ENCODE results near the gene PRR20D. TPM values are rescaled to one million over a fixed set of nuclear protein-coding genes. Genes with fewer than 3 reads are reported as not detected.
"Not testable (repeated sequence)": the region's sequence is repeated elsewhere in the genome, so short reads cannot be mapped to it uniquely, and the experiment has no call there.

Gene PRR20D
- total RNA-seq, 1 experiment from 2014 or later, result not detected

GRCh38 chr13:57137585-57137984, 22.8 kb upstream of the PRR20D start:
- POLR2A ChIA-PET, result no interaction called here
- H3K9me3 ChIP-seq (ENCODE audit: control insufficient read depth, insufficient read depth, low read depth, low read length), result no peaks in the 10 kb centered on the region

GRCh38 chr13:57138988-57139387, 21.4 kb upstream of the PRR20D start:
- in situ Hi-C loops (cut with HindIII; ENCODE audit: low pct_unique_long_range_greater_than_20kb, low sequenced_read_pairs), result no loop called here
- intact Hi-C loops (cut with micrococcal nuclease; ENCODE audit: unreplicated experiment), result no loop called here
- DNase-seq (ENCODE audit: low read depth, low spot score), result no peak
- no peaks in the 10 kb centered on the region for H3K36me3 ChIP-seq (ENCODE audit: control insufficient read depth, insufficient read depth, low read length)
- no peaks in the 10 kb centered on the region for H3K27me3 ChIP-seq (ENCODE audit: control insufficient read depth, insufficient read depth, low read length)
- H3K4me3 ChIP-seq (ENCODE audit: low read depth in 2 of 2, low read length in 2 of 2), result no peak overlapping the region
- no peaks in the 10 kb centered on the region for H3K9me3 ChIP-seq (ENCODE audit: control insufficient read depth, insufficient read depth, low read depth, low read length)
- no TSS peak for BruUV-seq (replicated peaks)
- ChIA-PET POLR2A (no interaction called here), CTCF (no interaction called here)
- no peak for ATAC-seq
- no peak overlapping the region for H3K27ac ChIP-seq (ENCODE audit: low read length)
- TF ChIP-seq CTCF (IDR thresholded peaks at IDR 0.05) (no peak), TCF7L2 (IDR thresholded peaks at IDR 0.05; ENCODE audit: low read depth, low read length) (no peak), POLR2AphosphoS5 (IDR thresholded peaks at IDR 0.05; ENCODE audit: low read depth, low read length) (no peak), SIN3A (IDR thresholded peaks at IDR 0.05; ENCODE audit: borderline replicate concordance, insufficient read depth, low read depth, low read length) (no peak)
- TF ChIP-seq, protein P1, sequence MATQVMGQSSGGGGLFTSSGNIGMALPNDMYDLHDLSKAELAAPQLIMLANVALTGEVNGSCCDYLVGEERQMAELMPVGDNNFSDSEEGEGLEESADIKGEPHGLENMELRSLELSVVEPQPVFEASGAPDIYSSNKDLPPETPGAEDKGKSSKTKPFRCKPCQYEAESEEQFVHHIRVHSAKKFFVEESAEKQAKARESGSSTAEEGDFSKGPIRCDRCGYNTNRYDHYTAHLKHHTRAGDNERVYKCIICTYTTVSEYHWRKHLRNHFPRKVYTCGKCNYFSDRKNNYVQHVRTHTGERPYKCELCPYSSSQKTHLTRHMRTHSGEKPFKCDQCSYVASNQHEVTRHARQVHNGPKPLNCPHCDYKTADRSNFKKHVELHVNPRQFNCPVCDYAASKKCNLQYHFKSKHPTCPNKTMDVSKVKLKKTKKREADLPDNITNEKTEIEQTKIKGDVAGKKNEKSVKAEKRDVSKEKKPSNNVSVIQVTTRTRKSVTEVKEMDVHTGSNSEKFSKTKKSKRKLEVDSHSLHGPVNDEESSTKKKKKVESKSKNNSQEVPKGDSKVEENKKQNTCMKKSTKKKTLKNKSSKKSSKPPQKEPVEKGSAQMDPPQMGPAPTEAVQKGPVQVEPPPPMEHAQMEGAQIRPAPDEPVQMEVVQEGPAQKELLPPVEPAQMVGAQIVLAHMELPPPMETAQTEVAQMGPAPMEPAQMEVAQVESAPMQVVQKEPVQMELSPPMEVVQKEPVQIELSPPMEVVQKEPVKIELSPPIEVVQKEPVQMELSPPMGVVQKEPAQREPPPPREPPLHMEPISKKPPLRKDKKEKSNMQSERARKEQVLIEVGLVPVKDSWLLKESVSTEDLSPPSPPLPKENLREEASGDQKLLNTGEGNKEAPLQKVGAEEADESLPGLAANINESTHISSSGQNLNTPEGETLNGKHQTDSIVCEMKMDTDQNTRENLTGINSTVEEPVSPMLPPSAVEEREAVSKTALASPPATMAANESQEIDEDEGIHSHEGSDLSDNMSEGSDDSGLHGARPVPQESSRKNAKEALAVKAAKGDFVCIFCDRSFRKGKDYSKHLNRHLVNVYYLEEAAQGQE (IDR thresholded peaks at IDR 0.05; ENCODE audit: insufficient read depth in 1 of 2, low read depth in 2 of 2, low read length in 1 of 2), result no peak
- no peaks in the 10 kb centered on the region for H3K4me1 ChIP-seq (ENCODE audit: control insufficient read depth, insufficient read depth, low read length)

More at GRCh38 chr13:57137585-57137984, 22.8 kb upstream of the PRR20D start:
- TF ChIP-seq, protein P1 (IDR thresholded peaks at IDR 0.05; ENCODE audit: insufficient read depth in 1 of 2, low read depth in 2 of 2, low read length in 1 of 2), result no peak
- TF ChIP-seq SIN3A (IDR thresholded peaks at IDR 0.05; ENCODE audit: borderline replicate concordance, insufficient read depth, low read depth, low read length) (no peak), CTCF (IDR thresholded peaks at IDR 0.05) (no peak), POLR2AphosphoS5 (IDR thresholded peaks at IDR 0.05; ENCODE audit: low read depth, low read length) (no peak), TCF7L2 (IDR thresholded peaks at IDR 0.05; ENCODE audit: low read depth, low read length) (no peak)
- CTCF ChIA-PET, result no interaction called here
- Histone ChIP-seq H3K4me3 (ENCODE audit: low read depth in 2 of 2, low read length in 2 of 2) (no peak overlapping the region), H3K27me3 (ENCODE audit: control insufficient read depth, insufficient read depth, low read length) (no peaks in the 10 kb centered on the region), H3K4me1 (ENCODE audit: control insufficient read depth, insufficient read depth, low read length) (no peaks in the 10 kb centered on the region), H3K36me3 (ENCODE audit: control insufficient read depth, insufficient read depth, low read length) (no peaks in the 10 kb centered on the region), H3K27ac (ENCODE audit: low read length) (no peak overlapping the region)
- in situ Hi-C loops (cut with HindIII; ENCODE audit: low pct_unique_long_range_greater_than_20kb, low sequenced_read_pairs) (no loop called here), intact Hi-C loops (cut with micrococcal nuclease; ENCODE audit: unreplicated experiment) (no loop called here)
- ATAC-seq (no peak), DNase-seq (ENCODE audit: low read depth, low spot score) (no peak)
- BruUV-seq (replicated peaks), result no TSS peak

- in situ Hi-C loops (cut with HindIII; ENCODE audit: low pct_unique_long_range_greater_than_20kb, low sequenced_read_pairs); ATAC-seq; H3K4me3 ChIP-seq (ENCODE audit: low read depth in 2 of 2, low read length in 2 of 2); CTCF ChIA-PET; POLR2A ChIA-PET; H3K27ac ChIP-seq (ENCODE audit: low read length); H3K9me3 ChIP-seq (ENCODE audit: control insufficient read depth, insufficient read depth, low read depth, low read length); H3K4me1 ChIP-seq (ENCODE audit: control insufficient read depth, insufficient read depth, low read length); H3K27me3 ChIP-seq (ENCODE audit: control insufficient read depth, insufficient read depth, low read length); BruUV-seq (replicated peaks); H3K36me3 ChIP-seq (ENCODE audit: control insufficient read depth, insufficient read depth, low read length); intact Hi-C loops (cut with micrococcal nuclease; ENCODE audit: unreplicated experiment); DNase-seq (ENCODE audit: low read depth, low spot score): not testable (repeated sequence)
These were observed 20.7 kb upstream of the PRR20D start for GRCh38 chr13:57139781-57140180.

All from Panc1 (cell line).